ENCODE results near the gene AQP12B.

The AQP12B gene

DNA sequence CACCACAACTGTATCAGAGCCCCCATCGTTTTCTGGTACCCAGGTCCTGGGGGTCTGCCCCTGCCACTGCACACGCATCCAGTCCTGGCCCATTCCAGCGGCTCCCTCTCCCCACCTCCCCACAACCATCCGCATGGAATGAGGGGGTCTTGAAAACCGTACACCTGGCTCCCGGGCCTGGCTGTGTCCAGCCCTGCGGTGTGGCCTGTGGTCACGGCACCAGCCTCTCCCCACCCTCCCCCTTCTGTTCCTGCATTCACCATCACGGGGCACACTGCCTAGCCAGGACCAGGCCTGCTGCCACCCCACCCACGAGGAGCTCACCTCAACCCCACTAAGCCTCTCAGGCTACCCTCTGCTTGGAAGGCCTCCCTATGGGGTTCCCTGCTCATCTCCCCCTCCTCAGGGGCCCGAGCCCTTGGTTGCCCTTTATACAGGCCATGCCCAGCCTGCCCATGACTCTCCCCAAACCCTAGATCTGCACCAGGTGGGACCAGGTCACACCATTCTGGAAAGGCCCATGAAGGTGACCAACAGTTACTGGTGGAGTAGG is 46.0 kb downstream of the AQP12B start:
- no peak for DNase-seq (ENCODE audit: low read depth in 1 of 2, low spot score in 1 of 2)

DNA sequence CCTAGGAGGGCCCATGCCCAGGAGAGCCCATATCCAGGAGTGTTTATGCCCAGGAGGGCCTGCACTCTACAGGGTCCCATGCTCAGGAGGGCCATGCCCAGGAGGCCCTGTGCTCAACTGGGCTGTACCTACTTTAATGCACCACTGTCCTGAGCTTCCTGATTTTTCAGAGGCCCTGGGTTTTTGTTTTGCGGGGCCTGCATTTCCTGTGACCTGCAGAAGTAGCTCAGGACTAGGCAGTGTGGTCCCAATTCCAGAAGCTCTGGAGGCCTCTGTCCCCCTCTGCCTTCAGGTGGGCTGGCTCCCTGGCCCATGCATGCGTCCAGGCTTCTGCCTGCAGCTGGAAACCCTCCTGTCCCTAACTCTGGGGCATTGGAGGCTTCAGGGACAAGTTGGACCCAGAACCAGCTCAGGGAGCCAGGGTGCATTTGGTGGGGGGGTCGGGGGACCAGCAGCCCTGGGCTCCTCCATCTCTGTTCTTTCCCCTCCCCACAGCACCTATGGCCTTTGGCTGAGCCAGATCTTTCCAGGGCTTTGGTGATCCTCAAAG is 46.6 kb downstream of the AQP12B start:
- no peak for DNase-seq (ENCODE audit: low read depth in 1 of 2, low spot score in 1 of 2)

DNA sequence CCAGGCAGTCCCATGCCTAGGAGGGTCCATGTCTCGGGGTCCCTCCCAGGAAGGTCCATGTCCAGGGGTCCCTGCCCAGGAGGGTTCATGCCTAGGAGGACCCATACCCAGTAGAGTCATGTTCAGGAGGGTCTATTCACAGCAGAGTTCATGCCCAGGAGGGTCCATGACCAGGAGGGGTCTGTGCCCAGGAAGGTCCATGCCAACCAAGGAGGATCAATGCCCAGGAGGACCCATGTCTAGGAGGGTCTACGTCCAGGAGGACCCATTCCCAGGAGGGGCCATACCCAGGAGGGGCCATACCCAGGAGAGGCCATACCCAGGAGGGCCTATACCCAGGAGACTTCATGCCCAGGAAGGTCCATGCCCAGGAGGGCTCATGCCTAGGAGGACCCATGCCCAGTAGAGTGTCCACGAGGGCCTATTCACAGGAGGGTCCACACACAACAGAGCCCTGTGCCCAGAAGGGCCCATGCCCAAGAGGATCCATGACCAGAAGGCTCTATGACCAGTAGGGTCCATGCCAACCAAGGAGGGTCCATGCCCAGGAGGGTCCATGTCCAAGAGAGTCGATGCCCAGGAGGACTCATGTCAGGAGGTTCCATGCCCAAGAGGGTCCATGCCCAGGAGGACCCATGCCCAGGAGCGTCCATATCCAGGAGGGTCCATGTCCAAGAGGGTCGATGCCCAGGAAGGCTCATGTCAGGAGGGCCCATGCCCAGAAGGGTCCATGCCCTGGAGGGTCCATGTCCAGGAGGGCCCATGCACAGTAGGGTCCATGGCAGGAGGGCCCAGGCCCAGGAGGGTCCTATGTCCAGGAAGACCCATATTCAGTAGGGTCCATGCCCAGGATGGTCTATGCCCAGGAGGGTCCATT is 47.3 kb downstream of the AQP12B start:
- DNase-seq (ENCODE audit: low read depth in 1 of 2, low spot score in 1 of 2): no peak

DNA sequence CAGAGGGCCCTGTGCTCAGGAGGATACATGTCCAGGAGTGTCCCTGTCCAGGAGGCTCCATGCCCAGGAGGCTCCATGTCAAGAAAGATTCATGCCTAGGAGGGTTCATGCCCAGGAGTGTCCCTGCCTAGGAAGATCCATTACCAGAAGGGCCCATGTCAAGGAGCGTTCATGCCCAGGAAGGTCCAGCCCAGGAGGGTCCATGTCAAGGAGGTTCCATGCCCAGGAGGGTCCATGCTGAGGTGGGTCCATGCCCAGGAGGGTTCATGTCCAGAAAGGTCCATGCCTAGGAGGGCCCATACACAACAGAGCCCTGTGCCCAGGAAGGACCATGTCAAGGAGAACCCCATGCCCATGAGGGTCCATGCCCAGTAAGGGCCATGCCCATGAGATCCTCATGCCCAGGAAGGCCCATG is 50.4 kb downstream of the AQP12B start:
- no peak for DNase-seq (ENCODE audit: low read depth in 1 of 2, low spot score in 1 of 2)

DNA sequence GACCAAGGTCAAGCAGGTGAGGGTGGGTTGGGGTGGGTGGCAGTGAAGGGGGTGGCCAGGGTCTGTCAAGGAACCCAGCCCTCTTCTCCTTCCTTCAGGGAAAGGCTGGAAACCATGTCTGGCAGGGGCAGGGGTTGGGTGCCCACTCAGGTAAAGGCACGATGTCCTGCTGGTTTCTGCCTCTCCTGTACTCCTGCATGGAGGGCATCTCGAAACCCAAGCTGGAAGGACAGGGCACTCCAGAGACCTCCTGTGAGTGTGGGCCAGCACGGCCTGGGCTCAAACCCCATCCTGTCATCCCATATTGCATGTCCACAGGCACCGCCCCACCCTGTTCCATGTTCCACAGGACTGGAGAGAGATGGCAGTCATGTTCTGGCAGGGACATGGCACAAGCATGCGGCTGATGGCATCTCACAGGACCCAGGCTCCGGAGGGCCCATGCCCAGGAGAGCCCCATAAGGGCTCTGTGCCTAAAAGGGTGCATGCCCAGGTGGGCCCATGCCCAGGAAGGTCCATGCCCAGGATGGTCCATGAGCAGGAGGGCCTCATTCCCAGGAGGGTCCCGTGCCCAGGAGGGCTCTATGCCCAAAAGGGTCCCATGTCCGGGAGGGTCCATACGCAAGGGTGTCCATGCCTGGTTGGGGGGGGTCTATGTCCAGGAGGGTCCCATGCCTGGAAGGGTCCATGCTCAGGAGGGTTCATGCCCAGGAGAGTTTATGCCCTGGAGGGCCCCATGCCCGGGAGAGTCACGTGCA is 51.0 kb downstream of the AQP12B start:
- no peak for DNase-seq (ENCODE audit: low read depth in 1 of 2, low spot score in 1 of 2)

DNA sequence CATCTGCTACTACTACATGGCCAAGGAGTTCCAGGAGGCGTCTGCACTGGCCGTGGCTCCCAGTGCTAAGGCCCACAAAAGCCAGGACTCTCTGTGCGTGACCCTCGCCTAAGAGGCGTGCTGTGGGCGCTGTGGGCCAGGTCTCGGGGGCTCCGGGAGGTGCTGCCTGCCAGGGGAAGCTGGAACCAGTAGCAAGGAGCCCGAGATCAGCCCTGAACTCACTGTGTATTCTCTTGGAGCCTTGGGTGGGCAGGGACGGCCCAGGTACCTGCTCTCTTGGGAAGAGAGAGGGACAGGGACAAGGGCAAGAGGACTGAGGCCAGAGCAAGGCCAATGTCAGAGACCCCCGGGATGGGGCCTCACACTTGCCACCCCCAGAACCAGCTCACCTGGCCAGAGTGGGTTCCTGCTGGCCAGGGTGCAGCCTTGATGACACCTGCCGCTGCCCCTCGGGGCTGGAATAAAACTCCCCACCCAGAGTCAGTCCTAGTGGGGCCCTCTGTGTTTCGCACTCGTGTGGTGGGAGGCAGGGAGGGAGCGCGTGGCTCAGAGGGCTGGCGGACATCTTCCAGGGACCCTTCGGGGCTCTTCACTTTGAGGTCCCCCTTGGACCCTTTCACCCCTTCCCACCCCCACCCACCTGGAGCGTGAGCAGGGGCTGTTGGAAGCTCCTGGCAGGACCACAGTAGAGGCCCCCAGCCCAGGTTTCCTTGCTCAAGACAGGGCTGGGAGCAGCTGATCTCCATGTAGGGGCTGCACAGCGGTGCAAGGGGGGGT is 51.7 kb downstream of the AQP12B start:
- DNase-seq (ENCODE audit: low read depth in 1 of 2, low spot score in 1 of 2): no peak

DNA sequence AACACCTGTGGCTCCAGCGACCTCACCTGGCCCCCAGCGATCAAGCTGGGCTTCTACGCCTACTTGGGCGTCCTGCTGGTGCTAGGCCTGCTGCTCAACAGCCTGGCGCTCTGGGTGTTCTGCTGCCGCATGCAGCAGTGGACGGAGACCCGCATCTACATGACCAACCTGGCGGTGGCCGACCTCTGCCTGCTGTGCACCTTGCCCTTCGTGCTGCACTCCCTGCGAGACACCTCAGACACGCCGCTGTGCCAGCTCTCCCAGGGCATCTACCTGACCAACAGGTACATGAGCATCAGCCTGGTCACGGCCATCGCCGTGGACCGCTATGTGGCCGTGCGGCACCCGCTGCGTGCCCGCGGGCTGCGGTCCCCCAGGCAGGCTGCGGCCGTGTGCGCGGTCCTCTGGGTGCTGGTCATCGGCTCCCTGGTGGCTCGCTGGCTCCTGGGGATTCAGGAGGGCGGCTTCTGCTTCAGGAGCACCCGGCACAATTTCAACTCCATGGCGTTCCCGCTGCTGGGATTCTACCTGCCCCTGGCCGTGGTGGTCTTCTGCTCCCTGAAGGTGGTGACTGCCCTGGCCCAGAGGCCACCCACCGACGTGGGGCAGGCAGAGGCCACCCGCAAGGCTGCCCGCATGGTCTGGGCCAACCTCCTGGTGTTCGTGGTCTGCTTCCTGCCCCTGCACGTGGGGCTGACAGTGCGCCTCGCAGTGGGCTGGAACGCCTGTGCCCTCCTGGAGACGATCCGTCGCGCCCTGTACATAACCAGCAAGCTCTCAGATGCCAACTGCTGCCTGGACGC is 52.5 kb downstream of the AQP12B start:
- DNase-seq (ENCODE audit: low read depth in 1 of 2, low spot score in 1 of 2): no peak

DNA sequence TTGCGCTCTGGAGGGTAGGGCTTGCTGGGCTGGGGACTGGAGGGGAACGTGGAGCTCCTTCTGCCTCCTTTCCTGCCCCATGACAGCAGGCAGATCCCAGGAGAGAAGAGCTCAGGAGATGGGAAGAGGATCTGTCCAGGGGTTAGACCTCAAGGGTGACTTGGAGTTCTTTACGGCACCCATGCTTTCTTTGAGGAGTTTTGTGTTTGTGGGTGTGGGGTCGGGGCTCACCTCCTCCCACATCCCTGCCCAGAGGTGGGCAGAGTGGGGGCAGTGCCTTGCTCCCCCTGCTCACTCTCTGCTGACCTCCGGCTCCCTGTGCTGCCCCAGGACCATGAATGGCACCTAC is 53.1 kb downstream of the AQP12B start:
- no peak for DNase-seq (ENCODE audit: low read depth in 1 of 2, low spot score in 1 of 2)

DNA sequence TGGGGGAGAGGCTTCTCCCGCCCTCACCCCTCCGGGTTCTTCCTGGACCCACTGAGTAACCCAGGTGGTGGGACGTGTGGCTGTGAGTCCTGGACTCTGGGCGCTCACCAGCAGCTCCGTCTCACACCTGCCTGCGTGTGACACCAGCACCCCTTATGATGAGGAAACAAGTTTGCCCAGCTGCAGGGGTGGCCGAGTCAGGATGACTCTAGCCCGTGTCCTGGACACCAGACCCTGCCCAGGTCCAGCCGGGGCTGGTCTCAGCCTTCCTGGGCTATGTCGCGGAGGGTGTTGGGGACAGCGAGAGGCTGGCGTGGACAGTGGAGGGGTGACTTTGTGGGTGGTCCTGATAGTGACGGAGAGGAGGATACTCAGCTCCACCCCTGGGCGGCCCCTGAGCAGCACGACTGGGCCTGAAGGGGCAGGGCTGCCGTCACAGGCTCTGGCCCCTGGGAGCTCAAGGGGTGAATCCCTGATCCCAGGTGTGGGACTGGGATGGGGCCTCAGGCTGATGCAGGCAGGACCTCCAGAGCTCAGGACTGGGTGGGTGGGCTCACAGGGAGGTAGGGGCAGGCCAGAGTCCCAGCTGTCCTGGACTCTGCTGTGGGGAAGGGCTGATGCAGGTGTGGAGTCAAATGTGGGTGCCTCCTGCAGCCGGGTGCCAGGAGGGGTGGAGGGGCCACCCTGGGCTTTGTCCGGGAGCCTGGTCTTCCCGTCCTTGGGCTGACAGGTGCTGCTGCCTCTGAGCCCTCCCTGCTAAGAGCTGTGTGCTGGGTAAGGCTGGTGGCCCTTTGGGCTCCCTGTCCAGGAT is 53.7 kb downstream of the AQP12B start:
- DNase-seq (ENCODE audit: low read depth in 1 of 2, low spot score in 1 of 2): no peak

DNA sequence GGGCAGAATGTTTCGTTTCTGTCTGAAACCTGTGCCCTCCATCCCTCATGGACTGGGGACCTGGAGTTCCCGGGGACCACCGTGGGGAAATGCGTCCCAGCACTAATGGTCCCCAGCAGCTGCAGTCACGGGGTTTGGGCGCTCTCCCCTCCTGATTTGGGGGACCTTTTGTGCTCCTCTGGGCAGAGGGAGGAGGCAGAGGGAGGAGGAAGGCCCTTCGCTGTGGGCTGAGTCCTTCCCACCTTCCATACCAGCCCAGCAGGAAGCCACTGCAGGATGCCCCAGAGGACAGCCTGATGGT is 54.2 kb downstream of the AQP12B start:
- DNase-seq (ENCODE audit: low read depth in 1 of 2, low spot score in 1 of 2): no peak

DNA sequence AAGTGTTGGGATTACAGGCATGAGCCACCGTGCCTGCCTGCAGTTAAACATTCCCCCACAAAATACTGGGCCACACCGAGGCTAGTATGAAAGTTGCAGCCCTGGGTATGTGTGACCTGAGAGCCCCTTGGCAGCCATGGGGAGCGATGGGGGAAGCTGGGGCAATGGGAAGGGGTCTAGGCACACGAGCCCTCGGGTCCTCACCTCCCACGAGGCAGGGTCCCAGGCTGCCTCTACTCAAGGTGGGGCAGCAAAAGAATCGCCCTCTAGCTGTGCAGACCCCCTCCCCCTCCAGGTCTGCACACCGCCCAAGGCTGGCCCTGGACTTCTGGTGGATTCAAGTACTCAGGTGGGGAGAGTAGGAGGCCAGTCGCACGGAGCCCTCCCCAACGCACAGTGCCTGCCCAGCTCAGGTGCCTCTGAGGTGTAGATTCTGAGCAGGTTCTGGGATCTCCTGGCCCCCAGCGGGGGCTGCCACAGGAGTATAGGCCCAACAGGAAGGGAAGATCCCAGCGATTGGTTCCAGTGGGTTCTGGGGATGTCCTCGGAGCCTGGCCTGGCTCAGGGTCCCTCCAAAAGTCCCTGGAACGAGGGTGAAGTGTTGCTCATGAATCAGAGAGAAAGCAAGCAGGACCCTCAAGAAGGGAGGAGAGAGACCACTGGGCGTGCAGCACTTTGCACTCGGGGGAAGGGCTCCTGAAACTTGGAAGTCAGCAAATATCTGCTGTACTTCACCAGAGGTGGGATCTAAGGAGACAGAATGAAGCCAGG is 54.8 kb downstream of the AQP12B start:
- no peak for DNase-seq (ENCODE audit: low read depth in 1 of 2, low spot score in 1 of 2)

DNA sequence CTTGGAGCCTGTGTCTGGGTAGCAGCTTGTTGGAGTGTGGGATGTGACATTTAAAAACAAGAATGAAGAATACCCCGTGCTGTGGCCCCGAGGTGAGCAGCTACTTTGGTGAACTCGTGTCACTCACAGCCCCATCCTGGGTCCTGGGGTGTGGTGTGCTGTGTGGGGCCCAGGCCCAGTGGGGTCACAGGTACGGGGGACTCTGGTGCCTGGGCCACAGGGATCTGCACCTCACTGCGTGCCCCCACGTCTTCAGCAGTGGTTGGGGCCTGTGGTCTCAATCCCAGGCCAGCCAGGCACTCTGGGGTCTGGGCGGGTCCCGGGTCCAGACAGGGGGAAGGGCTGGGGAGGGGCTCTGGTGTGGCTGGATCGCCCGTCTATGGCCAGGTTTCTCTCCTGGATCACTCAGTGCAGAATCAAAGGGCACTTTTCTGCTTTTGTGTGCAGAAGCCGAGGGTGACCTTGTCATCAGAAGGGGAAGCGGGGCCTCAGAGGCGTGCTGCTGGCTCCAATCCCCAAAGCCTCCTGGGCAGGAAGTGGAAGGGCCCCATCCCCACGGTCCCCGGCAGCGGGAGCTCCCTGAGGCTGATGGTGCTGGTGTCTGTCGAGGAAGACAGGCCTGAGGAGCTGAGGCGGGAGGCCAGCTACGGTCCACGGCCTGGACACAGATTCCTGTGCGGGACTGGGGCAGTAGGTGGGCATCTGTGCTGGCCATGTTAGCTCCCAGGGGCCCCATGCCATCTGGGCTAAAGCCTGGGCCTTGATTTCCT is 56.0 kb downstream of the AQP12B start:
- DNase-seq (ENCODE audit: low read depth in 1 of 2, low spot score in 1 of 2): peak in 1 of 2 donors; percentile 3

All from activated T-helper 1 cell treated with anti-CD3 and anti-CD28 coated beads, Interleukin-2, amount 50 U/mL, for 16 hours (primary cell).